ENCODE measurements around the gene FIGNL1. TPM values are rescaled to one million over a fixed set of nuclear protein-coding genes. Genes with fewer than 3 reads are reported as not detected.

Gene FIGNL1
- total and polyA plus RNA-seq, 2 donors (not counting 1 experiment from before 2014, with no cell fraction given), result 3.6 to 24.5 TPM

DNA sequence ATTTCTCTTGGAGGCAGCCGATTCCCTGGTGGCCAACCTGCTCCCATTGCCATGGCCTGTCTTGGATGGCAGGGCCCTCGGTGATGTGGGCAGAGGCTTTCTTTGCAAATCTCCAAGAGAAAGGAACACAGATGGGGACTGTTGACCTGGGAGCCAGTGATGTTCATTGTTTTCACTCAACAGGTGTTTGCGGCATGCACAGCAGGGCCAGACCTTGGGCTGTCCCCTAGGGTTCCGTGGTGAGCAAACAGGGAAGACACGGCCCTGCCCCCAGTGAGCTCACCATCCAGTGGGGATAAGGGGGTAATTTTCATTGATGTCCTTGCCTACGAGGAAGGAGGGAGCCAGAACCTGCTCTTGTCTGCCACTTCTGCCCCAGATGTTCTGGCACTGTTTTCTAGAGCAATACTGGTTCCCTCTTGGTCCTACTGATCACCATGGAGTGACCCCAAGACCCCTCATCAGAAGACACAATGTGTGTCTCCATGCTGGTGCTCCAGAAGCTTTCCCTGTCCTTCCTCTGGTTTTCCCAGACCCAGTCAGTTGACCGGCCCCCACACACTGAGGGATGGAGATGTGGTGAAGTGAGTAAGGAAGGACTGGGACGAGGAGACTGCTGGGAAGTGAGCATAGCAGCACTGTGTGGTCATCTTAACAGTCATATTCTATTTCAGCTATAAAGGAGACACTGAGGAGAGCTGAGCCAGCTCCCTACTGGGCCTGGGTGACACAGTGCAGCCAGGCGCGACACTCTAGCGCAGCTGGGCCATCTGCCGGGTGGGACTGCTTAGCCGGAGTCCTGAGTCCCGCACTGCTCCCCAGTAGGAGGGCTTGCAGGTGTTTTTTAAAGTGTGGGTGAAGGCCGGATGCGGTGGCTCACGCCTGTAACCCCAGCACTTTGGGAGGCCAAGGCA lies 20.4 kb upstream of the FIGNL1 start:
- H3K9me3 ChIP-seq (ENCODE audit: control extremely low read depth in 1 of 3, control insufficient read depth in 2 of 3, insufficient read depth in 1 of 3, low read length in 2 of 3), result no peaks in the 10 kb centered on the region
- ChIA-PET POLR2A (no interaction called here), CTCF (interaction anchor here (0.5 kb wide), 1 partner anchor 49 kb away, joined by 3 read pairs; no protein-coding TSS in a partner anchor)
- H3K36me3 ChIP-seq (replicated peaks in 1 of 2; ENCODE audit: control extremely low read depth in 1 of 2, control insufficient read depth in 1 of 2, extremely low read depth in 1 of 2, insufficient read depth in 2 of 2, low read length in 1 of 2), result no peaks in the 10 kb centered on the region
- no peaks in the 10 kb centered on the region for H4K20me1 ChIP-seq (ENCODE audit: control insufficient read depth, insufficient read depth, low read length, poor library complexity, severe bottlenecking)
- H2AFZ ChIP-seq (ENCODE audit: insufficient read depth, low read depth, low read length, poor library complexity, severe bottlenecking), result no peak overlapping the region
- DNase-seq, result no peak
- peaks cover 0 to 3% (median 0%) of the 10 kb centered on the region in 4 experiments for H3K27me3 ChIP-seq (replicated peaks in 1 of 4; ENCODE audit: control extremely low read depth in 1 of 4, control insufficient read depth in 3 of 4, insufficient read depth in 4 of 4, low read length in 3 of 4)
- intact Hi-C loops (cut with micrococcal nuclease), result no loop called here
- Mint-ChIP-seq H3K4me3 (no peak overlapping the region), H3K4me1 (peaks cover 9% of the 10 kb centered on the region), H3K9me3 (ENCODE audit: insufficient read depth) (no peaks in the 10 kb centered on the region), H3K27me3 (peaks cover 9% of the 10 kb centered on the region), H3K27ac (no peak overlapping the region)
- H3K4me3 ChIP-seq (ENCODE audit: control extremely low read depth in 1 of 5, extremely low read depth in 1 of 5, insufficient read depth in 1 of 5, low read depth in 2 of 5, low read length in 4 of 5), result no peak overlapping the region
- no peak overlapping the region for H3K9ac ChIP-seq (ENCODE audit: low read length)
- TF ChIP-seq, protein P1, sequence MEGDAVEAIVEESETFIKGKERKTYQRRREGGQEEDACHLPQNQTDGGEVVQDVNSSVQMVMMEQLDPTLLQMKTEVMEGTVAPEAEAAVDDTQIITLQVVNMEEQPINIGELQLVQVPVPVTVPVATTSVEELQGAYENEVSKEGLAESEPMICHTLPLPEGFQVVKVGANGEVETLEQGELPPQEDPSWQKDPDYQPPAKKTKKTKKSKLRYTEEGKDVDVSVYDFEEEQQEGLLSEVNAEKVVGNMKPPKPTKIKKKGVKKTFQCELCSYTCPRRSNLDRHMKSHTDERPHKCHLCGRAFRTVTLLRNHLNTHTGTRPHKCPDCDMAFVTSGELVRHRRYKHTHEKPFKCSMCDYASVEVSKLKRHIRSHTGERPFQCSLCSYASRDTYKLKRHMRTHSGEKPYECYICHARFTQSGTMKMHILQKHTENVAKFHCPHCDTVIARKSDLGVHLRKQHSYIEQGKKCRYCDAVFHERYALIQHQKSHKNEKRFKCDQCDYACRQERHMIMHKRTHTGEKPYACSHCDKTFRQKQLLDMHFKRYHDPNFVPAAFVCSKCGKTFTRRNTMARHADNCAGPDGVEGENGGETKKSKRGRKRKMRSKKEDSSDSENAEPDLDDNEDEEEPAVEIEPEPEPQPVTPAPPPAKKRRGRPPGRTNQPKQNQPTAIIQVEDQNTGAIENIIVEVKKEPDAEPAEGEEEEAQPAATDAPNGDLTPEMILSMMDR (IDR thresholded peaks at IDR 0.05), result no peak
- no peak for TF ChIP-seq EZH2 (IDR thresholded peaks at IDR 0.05; ENCODE audit: borderline replicate concordance, insufficient read depth, low read depth, low read length, poor library complexity, severe bottlenecking)
- H3K4me1 ChIP-seq (ENCODE audit: control insufficient read depth in 2 of 2, insufficient read depth in 2 of 2, low read length in 2 of 2), result peaks cover 9 to 10% of the 10 kb centered on the region in 2 donors
- no peak for ATAC-seq (ENCODE audit: low read depth)
- H3K79me2 ChIP-seq (ENCODE audit: control insufficient read depth, insufficient read depth, low read length), result no peaks in the 10 kb centered on the region
- 72% methylated on average over 12 of the region's 17 CpGs for WGBS (ENCODE audit: insufficient coverage)
- no peak overlapping the region for H3K27ac ChIP-seq (ENCODE audit: low read length in 2 of 2)
- no peak overlapping the region for H3K4me2 ChIP-seq (replicated peaks; ENCODE audit: low read depth, low read length, poor library complexity, severe bottlenecking)

DNA sequence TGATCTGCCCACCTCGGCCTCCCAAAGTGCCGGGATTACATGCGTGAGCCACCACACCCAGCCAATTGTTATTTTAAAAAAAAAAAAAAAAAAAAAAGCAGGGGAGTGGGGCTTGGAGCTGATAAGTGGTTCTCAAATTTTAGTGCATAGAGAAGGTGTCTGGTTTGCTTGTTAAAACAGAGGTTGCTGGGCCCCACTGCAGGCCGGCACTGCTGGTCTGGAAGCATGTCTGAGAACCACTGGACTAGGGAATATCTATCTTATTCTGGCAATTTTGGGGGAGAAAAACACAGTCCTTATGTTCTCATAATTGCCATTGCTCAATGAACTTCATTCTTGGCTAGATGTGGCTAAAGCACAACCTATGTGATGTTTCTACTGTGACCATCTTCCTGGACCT lies 19.0 kb upstream of the FIGNL1 start:
- POLR2A ChIA-PET, result no interaction called here
- ATAC-seq (ENCODE audit: low read depth), result no peak

More for the DNA sequence above, 19.0 kb upstream of the FIGNL1 start:
- Histone ChIP-seq H3K79me2 (ENCODE audit: control insufficient read depth, insufficient read depth, low read length) (no peaks in the 10 kb centered on the region), H3K4me1 (ENCODE audit: control insufficient read depth in 2 of 2, insufficient read depth in 2 of 2, low read length in 2 of 2) (peaks cover 9 to 10% of the 10 kb centered on the region in 2 donors), H3K4me3 (ENCODE audit: control extremely low read depth in 1 of 5, extremely low read depth in 1 of 5, insufficient read depth in 1 of 5, low read depth in 2 of 5, low read length in 4 of 5) (no peak overlapping the region), H3K9ac (ENCODE audit: low read length) (no peak overlapping the region), H3K27me3 (replicated peaks in 1 of 4; ENCODE audit: control extremely low read depth in 1 of 4, control insufficient read depth in 3 of 4, insufficient read depth in 4 of 4, low read length in 3 of 4) (no peaks in the 10 kb centered on the region), H3K9me3 (ENCODE audit: control extremely low read depth in 1 of 3, control insufficient read depth in 2 of 3, insufficient read depth in 1 of 3, low read length in 2 of 3) (no peaks in the 10 kb centered on the region), H3K36me3 (replicated peaks in 1 of 2; ENCODE audit: control extremely low read depth in 1 of 2, control insufficient read depth in 1 of 2, extremely low read depth in 1 of 2, insufficient read depth in 2 of 2, low read length in 1 of 2) (no peaks in the 10 kb centered on the region), H3K4me2 (replicated peaks; ENCODE audit: low read depth, low read length, poor library complexity, severe bottlenecking) (no peak overlapping the region), H3K27ac (ENCODE audit: low read length in 2 of 2) (no peak overlapping the region), H2AFZ (ENCODE audit: insufficient read depth, low read depth, low read length, poor library complexity, severe bottlenecking) (no peak overlapping the region), H4K20me1 (ENCODE audit: control insufficient read depth, insufficient read depth, low read length, poor library complexity, severe bottlenecking) (no peaks in the 10 kb centered on the region)
- DNase-seq, result no peak
- Mint-ChIP-seq H3K4me3 (no peak overlapping the region), H3K27ac (no peak overlapping the region), H3K9me3 (ENCODE audit: insufficient read depth) (no peaks in the 10 kb centered on the region), H3K4me1 (peaks cover 9% of the 10 kb centered on the region), H3K27me3 (peaks cover 5% of the 10 kb centered on the region)
- intact Hi-C loops (cut with micrococcal nuclease), result loop anchor here (2.0 kb wide), 1 partner anchor 326 kb away; no protein-coding TSS in a partner anchor
- CTCF ChIA-PET, result interaction anchor here (0.7 to 2.4 kb wide), 5 partner anchors 21 to 264 kb away, joined by 3 to 17 read pairs (median 9); no protein-coding TSS in a partner anchor
- no peak for TF ChIP-seq EZH2 (IDR thresholded peaks at IDR 0.05; ENCODE audit: borderline replicate concordance, insufficient read depth, low read depth, low read length, poor library complexity, severe bottlenecking)
- TF ChIP-seq, protein P1 (IDR thresholded peaks at IDR 0.05), result no peak
- no CpG with 5 or more reads among the region's 4 CpGs for WGBS (ENCODE audit: insufficient coverage)

Data from B cell (primary cell).